Measurements from ENCODE around the gene ARMC8. TPM values are rescaled to one million over a fixed set of nuclear protein-coding genes. Genes with fewer than 3 reads are reported as not detected.
"Not testable (repeated sequence)": the region's sequence is repeated elsewhere in the genome, so short reads cannot be mapped to it uniquely, and the experiment has no call there.

The ARMC8 gene
- total RNA-seq (ENCODE audit: unreplicated experiment), result 54.4 TPM
- long read RNA-seq, full-length matches to known transcripts, result 12 of 22 reads
- long read RNA-seq, partial matches to known transcripts, result 5 of 22 reads
- long read RNA-seq, other reads (novel, unspliced or antisense), result 5 of 22 reads

DNA sequence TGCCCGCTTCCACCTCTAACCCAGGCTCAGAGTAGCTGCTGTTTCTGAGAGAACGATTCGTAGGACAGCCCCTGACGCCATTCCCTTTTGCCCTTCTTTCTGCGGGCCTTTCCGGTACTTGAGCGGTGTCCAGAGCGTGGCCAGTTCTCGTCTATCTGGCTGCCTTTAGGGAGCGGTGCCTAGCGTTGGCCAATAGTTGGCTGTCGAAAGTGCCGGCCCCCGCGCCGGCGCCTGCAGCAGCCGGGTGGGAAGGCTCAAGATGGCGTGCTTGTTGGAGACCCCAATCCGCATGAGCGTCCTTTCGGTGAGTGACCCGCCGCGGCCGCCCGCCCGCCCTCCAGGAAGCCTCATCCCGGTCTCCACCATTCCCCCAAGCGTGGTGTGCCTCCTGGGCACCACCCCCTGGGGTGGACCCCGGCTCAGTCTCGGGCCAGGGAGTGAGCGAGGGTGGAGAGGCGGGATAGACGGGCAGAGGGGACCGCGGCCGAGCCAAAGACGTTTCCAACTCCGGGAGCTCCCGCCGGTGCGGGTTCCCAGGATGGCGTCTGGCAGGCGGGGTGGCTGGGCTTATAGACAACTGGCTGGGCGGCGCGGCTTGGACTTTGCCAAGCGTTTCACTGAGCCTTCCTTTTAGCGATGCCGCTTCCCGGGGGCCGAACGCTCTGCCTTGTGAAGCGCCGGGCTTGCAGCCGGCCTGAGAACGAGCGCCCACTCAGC is at the start of gene ARMC8:
TSS of gene ARMC8 (plus strand) at position 6 of the 717 bp plus-strand sequence. CDS start at position 260, 254 bp downstream.
- H3K9me3 Mint-ChIP-seq (ENCODE audit: unreplicated experiment), result no peaks in the 10 kb centered on the region
- peak within 1 kb of the TSS; percentile 96 for H3K4me3 Mint-ChIP-seq (ENCODE audit: unreplicated experiment)
- H3K27me3 Mint-ChIP-seq (ENCODE audit: unreplicated experiment), result no peaks in the 10 kb centered on the region
- peak; percentile 70 for DNase-seq
- TF ChIP-seq, protein P1, sequence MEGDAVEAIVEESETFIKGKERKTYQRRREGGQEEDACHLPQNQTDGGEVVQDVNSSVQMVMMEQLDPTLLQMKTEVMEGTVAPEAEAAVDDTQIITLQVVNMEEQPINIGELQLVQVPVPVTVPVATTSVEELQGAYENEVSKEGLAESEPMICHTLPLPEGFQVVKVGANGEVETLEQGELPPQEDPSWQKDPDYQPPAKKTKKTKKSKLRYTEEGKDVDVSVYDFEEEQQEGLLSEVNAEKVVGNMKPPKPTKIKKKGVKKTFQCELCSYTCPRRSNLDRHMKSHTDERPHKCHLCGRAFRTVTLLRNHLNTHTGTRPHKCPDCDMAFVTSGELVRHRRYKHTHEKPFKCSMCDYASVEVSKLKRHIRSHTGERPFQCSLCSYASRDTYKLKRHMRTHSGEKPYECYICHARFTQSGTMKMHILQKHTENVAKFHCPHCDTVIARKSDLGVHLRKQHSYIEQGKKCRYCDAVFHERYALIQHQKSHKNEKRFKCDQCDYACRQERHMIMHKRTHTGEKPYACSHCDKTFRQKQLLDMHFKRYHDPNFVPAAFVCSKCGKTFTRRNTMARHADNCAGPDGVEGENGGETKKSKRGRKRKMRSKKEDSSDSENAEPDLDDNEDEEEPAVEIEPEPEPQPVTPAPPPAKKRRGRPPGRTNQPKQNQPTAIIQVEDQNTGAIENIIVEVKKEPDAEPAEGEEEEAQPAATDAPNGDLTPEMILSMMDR (IDR thresholded peaks at IDR 0.05; ENCODE audit: partially characterized antibody, unreplicated experiment), result no peak
- H3K36me3 Mint-ChIP-seq (ENCODE audit: unreplicated experiment), result no peaks in the 10 kb centered on the region
- H3K4me1 Mint-ChIP-seq (ENCODE audit: low read depth, unreplicated experiment), result peaks cover 11% of the 10 kb centered on the region
- peak within 1 kb of the TSS; percentile 100 for H3K27ac Mint-ChIP-seq (ENCODE audit: unreplicated experiment)

DNA sequence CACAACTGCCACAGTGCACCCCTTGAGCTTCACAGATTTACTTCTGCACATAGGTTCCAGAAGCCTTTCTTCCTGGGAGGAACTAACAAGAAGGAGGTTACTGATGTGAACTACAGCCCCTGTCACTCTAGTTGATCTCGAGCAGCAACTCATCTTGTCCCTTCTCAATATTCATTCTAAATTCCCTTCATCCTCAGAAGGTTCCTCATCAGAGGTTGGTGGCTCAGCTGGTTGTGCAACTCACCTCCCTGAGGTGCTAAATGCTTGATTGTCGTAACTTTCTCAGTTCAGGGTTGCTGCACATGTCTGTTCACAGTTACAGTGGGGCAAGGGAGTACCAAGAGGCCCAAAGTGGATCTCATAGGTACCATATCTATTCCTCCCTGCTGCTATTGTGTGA is 49.2 kb upstream of the ARMC8 start:
- DNase-seq, result no peak
- TF ChIP-seq, protein P1 (IDR thresholded peaks at IDR 0.05; ENCODE audit: partially characterized antibody, unreplicated experiment), result no peak
- H3K4me1 Mint-ChIP-seq (ENCODE audit: low read depth, unreplicated experiment), result no peaks in the 10 kb centered on the region
- H3K36me3 Mint-ChIP-seq (ENCODE audit: unreplicated experiment), result no peaks in the 10 kb centered on the region
- no peaks in the 10 kb centered on the region for H3K27me3 Mint-ChIP-seq (ENCODE audit: unreplicated experiment)
- H3K27ac Mint-ChIP-seq (ENCODE audit: unreplicated experiment), result no peak overlapping the region
- no peak overlapping the region for H3K4me3 Mint-ChIP-seq (ENCODE audit: unreplicated experiment)
- no peaks in the 10 kb centered on the region for H3K9me3 Mint-ChIP-seq (ENCODE audit: unreplicated experiment)

- Mint-ChIP-seq H3K4me1 (ENCODE audit: low read depth, unreplicated experiment) (no peaks in the 10 kb centered on the region), H3K4me3 (ENCODE audit: unreplicated experiment) (no peak overlapping the region), H3K27ac (ENCODE audit: unreplicated experiment) (no peak overlapping the region), H3K9me3 (ENCODE audit: unreplicated experiment) (no peaks in the 10 kb centered on the region), H3K27me3 (ENCODE audit: unreplicated experiment) (no peaks in the 10 kb centered on the region), H3K36me3 (ENCODE audit: unreplicated experiment) (no peaks in the 10 kb centered on the region)
- no peak for DNase-seq
- TF ChIP-seq, protein P1 (IDR thresholded peaks at IDR 0.05; ENCODE audit: partially characterized antibody, unreplicated experiment), result no peak
Measured at GRCh38 chr3:138139691-138140090, 47.4 kb upstream of the ARMC8 start.

DNA sequence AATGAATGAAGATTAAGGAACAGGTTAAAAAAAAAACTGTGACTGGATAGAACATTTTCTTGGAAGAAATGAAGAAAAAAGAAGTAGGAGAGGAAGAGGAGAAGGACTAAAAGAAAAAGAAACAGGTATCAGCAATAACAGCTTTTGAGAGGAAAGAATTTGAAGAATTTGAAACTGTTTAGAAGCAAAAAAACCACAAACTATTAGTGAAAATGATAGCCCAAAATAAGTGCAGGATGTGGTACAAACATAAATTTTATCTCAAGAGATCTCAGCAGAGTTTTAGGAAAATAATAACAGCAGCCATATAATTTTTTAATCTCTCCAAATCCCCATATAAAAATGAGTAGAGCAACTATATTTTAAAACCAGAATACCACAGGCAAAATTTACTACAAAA is 46.2 kb upstream of the ARMC8 start:
- no peaks in the 10 kb centered on the region for H3K9me3 Mint-ChIP-seq (ENCODE audit: unreplicated experiment)
- TF ChIP-seq, protein P1 (IDR thresholded peaks at IDR 0.05; ENCODE audit: partially characterized antibody, unreplicated experiment), result no peak
- H3K4me3 Mint-ChIP-seq (ENCODE audit: unreplicated experiment), result no peak overlapping the region
- H3K36me3 Mint-ChIP-seq (ENCODE audit: unreplicated experiment), result no peaks in the 10 kb centered on the region
- no peak overlapping the region for H3K27ac Mint-ChIP-seq (ENCODE audit: unreplicated experiment)
- no peaks in the 10 kb centered on the region for H3K4me1 Mint-ChIP-seq (ENCODE audit: low read depth, unreplicated experiment)
- no peaks in the 10 kb centered on the region for H3K27me3 Mint-ChIP-seq (ENCODE audit: unreplicated experiment)
- no peak for DNase-seq

GRCh38 chr3:138142181-138142580 is 44.9 kb upstream of the ARMC8 start:
- not testable (repeated sequence) for H3K4me3 Mint-ChIP-seq (ENCODE audit: unreplicated experiment); H3K36me3 Mint-ChIP-seq (ENCODE audit: unreplicated experiment); H3K4me1 Mint-ChIP-seq (ENCODE audit: low read depth, unreplicated experiment); H3K27ac Mint-ChIP-seq (ENCODE audit: unreplicated experiment); H3K9me3 Mint-ChIP-seq (ENCODE audit: unreplicated experiment); H3K27me3 Mint-ChIP-seq (ENCODE audit: unreplicated experiment); DNase-seq
